ENCODE measurements around the gene RAPGEFL1. TPM values are rescaled to one million over a fixed set of nuclear protein-coding genes. Genes with fewer than 3 reads are reported as not detected.
A peak's percentile ranks its signal among the peaks of the same experiment; 100 is the strongest.
"Not testable (repeated sequence)": the region's sequence is repeated elsewhere in the genome, so short reads cannot be mapped to it uniquely, and the experiment has no call there.

RAPGEFL1 gene
- total RNA-seq, 2 experiments from 2014 or later, result 7.7 to 9.4 TPM

DNA sequence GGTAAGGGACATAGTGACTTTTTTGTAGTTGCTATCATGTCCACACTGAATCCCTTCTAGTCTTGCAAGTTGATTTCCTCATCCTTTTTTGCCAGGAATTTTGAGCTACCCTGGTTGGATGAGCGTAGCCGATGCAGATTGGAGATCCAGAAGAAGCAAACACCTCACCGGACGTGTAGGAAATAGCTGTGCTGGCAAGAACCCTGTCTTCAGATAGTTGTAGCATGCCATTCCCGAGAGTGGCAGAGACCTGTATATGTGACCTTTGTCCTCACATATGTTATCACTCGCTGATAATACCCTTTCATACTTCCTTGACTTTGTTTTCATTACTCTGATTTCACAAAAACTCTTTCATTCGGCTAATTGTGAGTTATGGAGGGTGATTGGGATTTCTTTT, 43.1 kb upstream of the RAPGEFL1 start:
- Mint-ChIP-seq H3K4me1 (ENCODE audit: low read depth) (peaks cover 24% of the 10 kb centered on the region), H3K27me3 (no peaks in the 10 kb centered on the region), H3K36me3 (ENCODE audit: low read depth) (peaks cover 77% of the 10 kb centered on the region), H3K27ac (peak overlapping the region; percentile 53), H3K4me3 (no peak overlapping the region), H3K9me3 (no peaks in the 10 kb centered on the region)
- H3K4me1 ChIP-seq (ENCODE audit: insufficient read depth, low read length), result peaks cover 13% of the 10 kb centered on the region
- CTCF ChIA-PET, result interaction anchor here (1.1 to 1.5 kb wide), 4 partner anchors 10 to 58 kb away, joined by 3 to 5 read pairs (median 4); no protein-coding TSS in a partner anchor
- H3K9me3 ChIP-seq (ENCODE audit: control insufficient read depth in 1 of 2, insufficient read depth in 1 of 2, low read length in 2 of 2), result no peaks in the 10 kb centered on the region
- peaks cover 82% of the 10 kb centered on the region for H3K36me3 ChIP-seq (ENCODE audit: insufficient read depth, low read length)
- ATAC-seq (ENCODE audit: poor library complexity) (no peak), DNase-seq (no peak)
- intact Hi-C loops (cut with DNase I, micrococcal nuclease), result no loop called here
- H3K4me3 ChIP-seq (ENCODE audit: low read length), result no peak overlapping the region
- H3K27ac ChIP-seq (ENCODE audit: low read depth in 1 of 2, low read length in 2 of 2), result no peak overlapping the region
- POLR2A ChIA-PET, result interaction anchor here (0.6 to 4.1 kb wide), 4 partner anchors 11 to 156 kb away, joined by 3 to 28 read pairs (median 3); partner anchors contain the start of gene MSL1
- TF ChIP-seq, protein P1, sequence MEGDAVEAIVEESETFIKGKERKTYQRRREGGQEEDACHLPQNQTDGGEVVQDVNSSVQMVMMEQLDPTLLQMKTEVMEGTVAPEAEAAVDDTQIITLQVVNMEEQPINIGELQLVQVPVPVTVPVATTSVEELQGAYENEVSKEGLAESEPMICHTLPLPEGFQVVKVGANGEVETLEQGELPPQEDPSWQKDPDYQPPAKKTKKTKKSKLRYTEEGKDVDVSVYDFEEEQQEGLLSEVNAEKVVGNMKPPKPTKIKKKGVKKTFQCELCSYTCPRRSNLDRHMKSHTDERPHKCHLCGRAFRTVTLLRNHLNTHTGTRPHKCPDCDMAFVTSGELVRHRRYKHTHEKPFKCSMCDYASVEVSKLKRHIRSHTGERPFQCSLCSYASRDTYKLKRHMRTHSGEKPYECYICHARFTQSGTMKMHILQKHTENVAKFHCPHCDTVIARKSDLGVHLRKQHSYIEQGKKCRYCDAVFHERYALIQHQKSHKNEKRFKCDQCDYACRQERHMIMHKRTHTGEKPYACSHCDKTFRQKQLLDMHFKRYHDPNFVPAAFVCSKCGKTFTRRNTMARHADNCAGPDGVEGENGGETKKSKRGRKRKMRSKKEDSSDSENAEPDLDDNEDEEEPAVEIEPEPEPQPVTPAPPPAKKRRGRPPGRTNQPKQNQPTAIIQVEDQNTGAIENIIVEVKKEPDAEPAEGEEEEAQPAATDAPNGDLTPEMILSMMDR (IDR thresholded peaks at IDR 0.05), result no peak
- no peaks in the 10 kb centered on the region for H3K27me3 ChIP-seq (ENCODE audit: control insufficient read depth in 1 of 2, insufficient read depth in 2 of 2, low read length in 2 of 2)

DNA sequence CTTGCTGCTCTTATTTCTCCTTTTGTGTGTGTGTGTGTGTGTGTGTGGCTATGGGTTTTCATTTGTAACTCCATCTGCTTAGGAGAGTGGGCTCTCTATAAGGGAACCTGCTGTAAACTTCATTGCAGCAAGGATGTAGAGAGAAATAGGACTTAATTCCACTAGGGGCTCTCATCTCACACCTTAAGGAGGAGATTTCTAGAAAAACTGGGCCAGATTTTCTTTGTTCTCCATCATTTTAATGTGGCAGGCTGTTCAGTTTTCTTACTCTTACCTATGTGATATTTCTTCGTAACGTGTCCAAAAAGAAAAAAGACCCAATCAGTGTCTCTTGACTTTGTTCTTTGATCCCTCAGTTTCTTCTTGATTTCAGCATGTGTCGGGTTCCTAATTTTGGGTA, 41.5 kb upstream of the RAPGEFL1 start:
- Histone ChIP-seq H3K36me3 (ENCODE audit: insufficient read depth, low read length) (peaks cover 65% of the 10 kb centered on the region), H3K4me3 (ENCODE audit: low read length) (no peak overlapping the region), H3K4me1 (ENCODE audit: insufficient read depth, low read length) (peaks cover 21% of the 10 kb centered on the region), H3K27ac (ENCODE audit: low read depth in 1 of 2, low read length in 2 of 2) (no peak overlapping the region), H3K27me3 (ENCODE audit: control insufficient read depth in 1 of 2, insufficient read depth in 2 of 2, low read length in 2 of 2) (no peaks in the 10 kb centered on the region), H3K9me3 (ENCODE audit: control insufficient read depth in 1 of 2, insufficient read depth in 1 of 2, low read length in 2 of 2) (no peaks in the 10 kb centered on the region)
- Mint-ChIP-seq H3K27me3 (peaks cover 5% of the 10 kb centered on the region), H3K4me1 (ENCODE audit: low read depth) (peaks cover 40% of the 10 kb centered on the region), H3K27ac (peak overlapping the region; percentile 60), H3K4me3 (no peak overlapping the region), H3K9me3 (no peaks in the 10 kb centered on the region), H3K36me3 (ENCODE audit: low read depth) (peaks cover 76% of the 10 kb centered on the region)
- CTCF ChIA-PET, result no interaction called here
- no peak for ATAC-seq (ENCODE audit: poor library complexity)
- DNase-seq, result no peak
- TF ChIP-seq, protein P1 (IDR thresholded peaks at IDR 0.05), result no peak
- POLR2A ChIA-PET, result interaction anchor here (0.6 to 4.1 kb wide), 3 partner anchors 13 to 128 kb away, joined by 3 to 28 read pairs (median 4); partner anchors contain the start of gene MSL1
- intact Hi-C loops (cut with DNase I, micrococcal nuclease), result no loop called here

DNA sequence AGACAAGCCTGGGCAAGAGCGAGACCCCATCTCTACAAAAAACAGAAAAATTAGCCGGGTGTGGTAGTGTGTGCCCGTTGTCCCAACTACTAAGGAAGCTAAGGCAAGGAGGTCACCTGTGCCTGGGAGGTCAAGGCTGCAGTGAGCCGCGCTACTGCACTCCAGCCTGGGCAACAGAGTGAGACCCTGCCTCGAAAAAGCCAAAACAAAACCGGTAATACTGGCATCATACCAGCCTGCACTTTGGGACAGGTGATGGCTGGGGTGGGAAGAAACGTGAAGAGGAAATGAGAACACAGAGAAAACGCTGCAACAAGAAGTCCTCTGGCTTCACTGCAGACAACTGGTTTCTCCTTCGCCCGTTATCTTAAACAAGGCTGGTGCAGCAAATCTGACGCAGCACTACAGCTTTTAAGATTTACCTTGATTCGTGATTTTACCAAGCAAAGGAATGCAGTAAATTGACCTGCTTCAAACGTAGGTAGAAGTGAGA, 37.7 kb upstream of the RAPGEFL1 start:
- peak overlapping the region; percentile 59 for H3K4me3 ChIP-seq (ENCODE audit: low read length)
- peaks cover 60% of the 10 kb centered on the region for H3K36me3 Mint-ChIP-seq (ENCODE audit: low read depth)
- H3K36me3 ChIP-seq (ENCODE audit: insufficient read depth, low read length), result peaks cover 57% of the 10 kb centered on the region
- H3K4me1 ChIP-seq (ENCODE audit: insufficient read depth, low read length), result peaks cover 38% of the 10 kb centered on the region
- no peaks in the 10 kb centered on the region for H3K9me3 Mint-ChIP-seq
- H3K4me1 Mint-ChIP-seq (ENCODE audit: low read depth), result peaks cover 46% of the 10 kb centered on the region
- H3K9me3 ChIP-seq (ENCODE audit: control insufficient read depth in 1 of 2, insufficient read depth in 1 of 2, low read length in 2 of 2), result no peaks in the 10 kb centered on the region
- TF ChIP-seq, protein P1 (IDR thresholded peaks at IDR 0.05), result no peak
- DNase-seq, result peak in 2 of 14 experiments; percentile 4
- intact Hi-C loops (cut with DNase I, micrococcal nuclease), result loop anchor here (1.0 to 5.0 kb wide), 9 partner anchors 16 to 77 kb away; partner anchors contain the start of genes RAPGEFL1 (in 1 of the 2) and THRA (in 1 of the 2)
- CTCF ChIA-PET, result interaction anchor here (1.1 to 2.9 kb wide), 4 partner anchors 16 to 29 kb away, joined by 4 to 19 read pairs (median 11); no protein-coding TSS in a partner anchor
- peak; percentile 21 for ATAC-seq (ENCODE audit: poor library complexity)
- POLR2A ChIA-PET, result interaction anchor here (0.7 to 5.3 kb wide), 26 partner anchors 9 to 1549 kb away, joined by 3 to 118 read pairs (median 6); partner anchors contain the start of genes CDK12, EIF1, MED24 and MSL1
- peak overlapping the region; percentile 95 for H3K4me3 Mint-ChIP-seq
- H3K27me3 ChIP-seq (ENCODE audit: control insufficient read depth in 1 of 2, insufficient read depth in 2 of 2, low read length in 2 of 2), result no peaks in the 10 kb centered on the region
- H3K27ac ChIP-seq (ENCODE audit: low read depth in 1 of 2, low read length in 2 of 2), result peak overlapping the region; percentile 91 to 93
- peak overlapping the region; percentile 99 for H3K27ac Mint-ChIP-seq
- H3K27me3 Mint-ChIP-seq, result peaks cover 5% of the 10 kb centered on the region

DNA sequence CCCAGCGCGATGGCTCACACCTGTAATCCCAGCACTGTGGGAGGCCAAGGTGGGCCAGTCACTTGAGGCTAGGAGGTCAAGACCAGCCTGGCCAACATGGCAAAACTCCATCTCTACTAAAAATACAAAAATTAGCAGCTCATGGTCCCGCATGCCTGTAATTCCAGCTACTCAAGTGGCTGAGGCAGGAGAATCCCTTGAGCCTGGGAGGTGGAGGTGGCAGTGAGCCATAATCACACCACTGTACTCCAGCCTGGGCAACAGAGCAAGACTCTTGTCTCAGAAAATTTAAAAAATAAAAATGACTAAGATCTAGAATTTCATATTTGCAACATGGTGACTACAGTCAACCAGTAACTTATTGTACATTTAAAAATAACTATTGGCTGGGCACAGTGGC, 34.1 kb upstream of the RAPGEFL1 start:
- H3K36me3 Mint-ChIP-seq (ENCODE audit: low read depth), result peaks cover 64% of the 10 kb centered on the region
- H3K4me3 ChIP-seq (ENCODE audit: low read length); H3K4me3 Mint-ChIP-seq; ATAC-seq (ENCODE audit: poor library complexity); H3K27ac ChIP-seq (ENCODE audit: low read depth in 1 of 2, low read length in 2 of 2); DNase-seq; H3K27ac Mint-ChIP-seq; H3K27me3 ChIP-seq (ENCODE audit: control insufficient read depth in 1 of 2, insufficient read depth in 2 of 2, low read length in 2 of 2); H3K9me3 ChIP-seq (ENCODE audit: control insufficient read depth in 1 of 2, insufficient read depth in 1 of 2, low read length in 2 of 2); H3K9me3 Mint-ChIP-seq; H3K27me3 Mint-ChIP-seq: not testable (repeated sequence)
- peaks cover 59% of the 10 kb centered on the region for H3K4me1 Mint-ChIP-seq (ENCODE audit: low read depth)
- intact Hi-C loops (cut with DNase I, micrococcal nuclease), result loop anchor here in 1 of 2 experiments (5.0 kb wide), 1 partner anchor 34 kb away; the partner anchor contains the start of gene RAPGEFL1
- Histone ChIP-seq H3K4me1 (ENCODE audit: insufficient read depth, low read length) (peaks cover 49% of the 10 kb centered on the region), H3K36me3 (ENCODE audit: insufficient read depth, low read length) (peaks cover 52% of the 10 kb centered on the region)
- POLR2A ChIA-PET, result interaction anchor here (1.2 kb wide), 1 partner anchor 30 kb away, joined by 7 read pairs; no protein-coding TSS in a partner anchor
- CTCF ChIA-PET, result interaction anchor here (1.3 to 2.1 kb wide), 2 partner anchors 25 to 30 kb away, joined by 5 to 6 read pairs; no protein-coding TSS in a partner anchor
